ENCODE measurements around the gene LSG1. TPM values are rescaled to one million over a fixed set of nuclear protein-coding genes. Genes with fewer than 3 reads are reported as not detected.

The LSG1 gene
- total and polyA plus RNA-seq, 9 of the 15 experiments (the other 6 are each of a cell fraction or from before 2014, with no cell fraction given): 14.9 to 73.7 (median 46.7) TPM

DNA sequence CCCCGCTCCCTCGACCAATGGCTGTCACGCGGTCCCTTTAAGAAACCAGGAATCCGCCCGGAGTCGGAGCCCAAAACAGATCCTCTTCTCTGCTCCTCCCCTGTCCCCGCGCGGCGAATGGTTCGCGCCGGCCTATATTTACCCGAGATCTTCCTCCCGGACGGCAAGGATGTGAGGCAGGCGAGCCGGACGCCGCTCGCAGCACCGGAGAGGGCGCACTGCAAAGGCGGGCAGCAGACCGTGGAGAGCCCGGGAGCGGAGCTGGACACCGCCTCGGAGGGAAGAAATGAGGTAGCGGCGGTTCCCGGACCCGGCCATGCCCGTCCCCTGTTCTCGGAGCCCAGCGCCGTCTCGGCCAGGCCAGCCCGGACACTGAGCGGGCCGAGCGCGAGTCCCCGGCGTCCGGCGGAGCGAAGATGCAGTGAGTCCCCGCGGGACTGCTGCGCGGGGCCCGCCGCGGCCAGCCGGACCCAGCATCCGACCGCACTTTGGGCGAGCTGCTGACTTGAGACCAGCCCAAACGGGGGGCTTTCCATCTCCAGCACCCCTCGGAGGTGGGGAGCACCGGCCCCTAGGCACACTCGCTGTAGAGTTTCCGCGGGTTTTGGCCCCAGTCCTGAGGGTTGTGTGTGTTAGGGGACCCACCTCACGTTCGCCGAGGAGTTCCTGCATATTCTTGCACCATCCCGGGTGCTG, 13.9 kb upstream of the LSG1 start, which contains the start of gene FAM43A (continued):
- TF ChIP-seq, protein P1, sequence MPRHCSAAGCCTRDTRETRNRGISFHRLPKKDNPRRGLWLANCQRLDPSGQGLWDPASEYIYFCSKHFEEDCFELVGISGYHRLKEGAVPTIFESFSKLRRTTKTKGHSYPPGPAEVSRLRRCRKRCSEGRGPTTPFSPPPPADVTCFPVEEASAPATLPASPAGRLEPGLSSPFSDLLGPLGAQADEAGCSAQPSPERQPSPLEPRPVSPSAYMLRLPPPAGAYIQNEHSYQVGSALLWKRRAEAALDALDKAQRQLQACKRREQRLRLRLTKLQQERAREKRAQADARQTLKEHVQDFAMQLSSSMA (CRISPR knock-in tag; IDR thresholded peaks at IDR 0.05): no peak
- no peak for TF ChIP-seq NBN (IDR thresholded peaks at IDR 0.05; ENCODE audit: low read depth)
- TF ChIP-seq, protein P2, sequence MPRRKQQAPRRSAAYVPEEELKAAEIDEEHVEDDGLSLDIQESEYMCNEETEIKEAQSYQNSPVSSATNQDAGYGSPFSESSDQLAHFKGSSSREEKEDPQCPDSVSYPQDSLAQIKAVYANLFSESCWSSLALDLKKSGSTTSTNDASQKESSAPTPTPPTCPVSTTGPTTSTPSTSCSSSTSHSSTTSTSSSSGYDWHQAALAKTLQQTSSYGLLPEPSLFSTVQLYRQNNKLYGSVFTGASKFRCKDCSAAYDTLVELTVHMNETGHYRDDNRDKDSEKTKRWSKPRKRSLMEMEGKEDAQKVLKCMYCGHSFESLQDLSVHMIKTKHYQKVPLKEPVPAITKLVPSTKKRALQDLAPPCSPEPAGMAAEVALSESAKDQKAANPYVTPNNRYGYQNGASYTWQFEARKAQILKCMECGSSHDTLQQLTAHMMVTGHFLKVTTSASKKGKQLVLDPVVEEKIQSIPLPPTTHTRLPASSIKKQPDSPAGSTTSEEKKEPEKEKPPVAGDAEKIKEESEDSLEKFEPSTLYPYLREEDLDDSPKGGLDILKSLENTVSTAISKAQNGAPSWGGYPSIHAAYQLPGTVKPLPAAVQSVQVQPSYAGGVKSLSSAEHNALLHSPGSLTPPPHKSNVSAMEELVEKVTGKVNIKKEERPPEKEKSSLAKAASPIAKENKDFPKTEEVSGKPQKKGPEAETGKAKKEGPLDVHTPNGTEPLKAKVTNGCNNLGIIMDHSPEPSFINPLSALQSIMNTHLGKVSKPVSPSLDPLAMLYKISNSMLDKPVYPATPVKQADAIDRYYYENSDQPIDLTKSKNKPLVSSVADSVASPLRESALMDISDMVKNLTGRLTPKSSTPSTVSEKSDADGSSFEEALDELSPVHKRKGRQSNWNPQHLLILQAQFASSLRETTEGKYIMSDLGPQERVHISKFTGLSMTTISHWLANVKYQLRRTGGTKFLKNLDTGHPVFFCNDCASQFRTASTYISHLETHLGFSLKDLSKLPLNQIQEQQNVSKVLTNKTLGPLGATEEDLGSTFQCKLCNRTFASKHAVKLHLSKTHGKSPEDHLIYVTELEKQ (CRISPR knock-in tag; IDR thresholded peaks at IDR 0.05): no peak
- TF ChIP-seq, protein P3, sequence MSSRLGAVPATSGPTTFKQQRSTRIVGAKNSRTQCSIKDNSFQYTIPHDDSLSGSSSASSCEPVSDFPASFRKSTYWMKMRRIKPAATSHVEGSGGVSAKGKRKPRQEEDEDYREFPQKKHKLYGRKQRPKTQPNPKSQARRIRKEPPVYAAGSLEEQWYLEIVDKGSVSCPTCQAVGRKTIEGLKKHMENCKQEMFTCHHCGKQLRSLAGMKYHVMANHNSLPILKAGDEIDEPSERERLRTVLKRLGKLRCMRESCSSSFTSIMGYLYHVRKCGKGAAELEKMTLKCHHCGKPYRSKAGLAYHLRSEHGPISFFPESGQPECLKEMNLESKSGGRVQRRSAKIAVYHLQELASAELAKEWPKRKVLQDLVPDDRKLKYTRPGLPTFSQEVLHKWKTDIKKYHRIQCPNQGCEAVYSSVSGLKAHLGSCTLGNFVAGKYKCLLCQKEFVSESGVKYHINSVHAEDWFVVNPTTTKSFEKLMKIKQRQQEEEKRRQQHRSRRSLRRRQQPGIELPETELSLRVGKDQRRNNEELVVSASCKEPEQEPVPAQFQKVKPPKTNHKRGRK (tag; IDR thresholded peaks at IDR 0.05): no peak
- no peak for TF ChIP-seq XRCC4 (IDR thresholded peaks at IDR 0.05; ENCODE audit: extremely low read depth, insufficient read depth, insufficient read length)
- no peak for TF ChIP-seq ZNF212 (CRISPR knock-in tag; IDR thresholded peaks at IDR 0.05)
- TF ChIP-seq MTA2 (IDR thresholded peaks at IDR 0.05; ENCODE audit: low read depth): no peak
- TF ChIP-seq, protein P4, sequence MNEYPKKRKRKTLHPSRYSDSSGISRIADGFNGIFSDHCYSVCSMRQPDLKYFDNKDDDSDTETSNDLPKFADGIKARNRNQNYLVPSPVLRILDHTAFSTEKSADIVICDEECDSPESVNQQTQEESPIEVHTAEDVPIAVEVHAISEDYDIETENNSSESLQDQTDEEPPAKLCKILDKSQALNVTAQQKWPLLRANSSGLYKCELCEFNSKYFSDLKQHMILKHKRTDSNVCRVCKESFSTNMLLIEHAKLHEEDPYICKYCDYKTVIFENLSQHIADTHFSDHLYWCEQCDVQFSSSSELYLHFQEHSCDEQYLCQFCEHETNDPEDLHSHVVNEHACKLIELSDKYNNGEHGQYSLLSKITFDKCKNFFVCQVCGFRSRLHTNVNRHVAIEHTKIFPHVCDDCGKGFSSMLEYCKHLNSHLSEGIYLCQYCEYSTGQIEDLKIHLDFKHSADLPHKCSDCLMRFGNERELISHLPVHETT (CRISPR knock-in tag; conservative IDR thresholded peaks at IDR 0.05 in 1 of 2, IDR thresholded peaks at IDR 0.05 in 1 of 2): no peak
- TF ChIP-seq SMARCA5 (IDR thresholded peaks at IDR 0.05): no peak
- TF ChIP-seq GTF3C2 (IDR thresholded peaks at IDR 0.05; ENCODE audit: borderline replicate concordance, extremely low read depth, insufficient read length): no peak
- no peak for TF ChIP-seq RBM34 (IDR thresholded peaks at IDR 0.05; ENCODE audit: borderline replicate concordance, insufficient read depth, low read length)
- TF ChIP-seq, protein P5, sequence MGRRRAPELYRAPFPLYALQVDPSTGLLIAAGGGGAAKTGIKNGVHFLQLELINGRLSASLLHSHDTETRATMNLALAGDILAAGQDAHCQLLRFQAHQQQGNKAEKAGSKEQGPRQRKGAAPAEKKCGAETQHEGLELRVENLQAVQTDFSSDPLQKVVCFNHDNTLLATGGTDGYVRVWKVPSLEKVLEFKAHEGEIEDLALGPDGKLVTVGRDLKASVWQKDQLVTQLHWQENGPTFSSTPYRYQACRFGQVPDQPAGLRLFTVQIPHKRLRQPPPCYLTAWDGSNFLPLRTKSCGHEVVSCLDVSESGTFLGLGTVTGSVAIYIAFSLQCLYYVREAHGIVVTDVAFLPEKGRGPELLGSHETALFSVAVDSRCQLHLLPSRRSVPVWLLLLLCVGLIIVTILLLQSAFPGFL (CRISPR knock-in tag; IDR thresholded peaks at IDR 0.05): 0 out of 2 replicates have a peak, but pooled peaks have one; percentile 28
- no peak for TF ChIP-seq ZC3H11A (IDR thresholded peaks at IDR 0.05; ENCODE audit: low read depth, low read length)
- no peak for TF ChIP-seq HMG20B (CRISPR knock-in tag; IDR thresholded peaks at IDR 0.05)
- TF ChIP-seq KLF10 (CRISPR knock-in tag; IDR thresholded peaks at IDR 0.05): no peak
- TF ChIP-seq HMG20A (CRISPR knock-in tag; conservative IDR thresholded peaks at IDR 0.05): no peak

All from K562 (cell line).